ENCODE measurements around the gene LIMK1.
"Not testable (repeated sequence)": the region's sequence is repeated elsewhere in the genome, so short reads cannot be mapped to it uniquely, and the experiment has no call there.

Gene LIMK1

GRCh38 chr7:74040791-74041520 is 42.6 kb upstream of the LIMK1 start:
- no peaks in the 10 kb centered on the region for H3K36me3 ChIP-seq (ENCODE audit: control insufficient read depth, insufficient read depth, low read length)
- H3K27me3 ChIP-seq (replicated peaks; ENCODE audit: control insufficient read depth, insufficient read depth, low read length) = no peaks in the 10 kb centered on the region; the same call in 1 of the 2 replicates
- TF ChIP-seq CTCF (IDR thresholded peaks at IDR 0.05; ENCODE audit: insufficient read depth, low read length, poor library complexity, severe bottlenecking) = no peak
- no peak for DNase-seq (ENCODE audit: extremely low read depth, insufficient read length)
- no peak overlapping the region for H3K4me3 ChIP-seq (replicated peaks; ENCODE audit: low read depth, low read length)

- Histone ChIP-seq H3K27me3 (replicated peaks; ENCODE audit: control insufficient read depth, insufficient read depth, low read length) (no peaks in the 10 kb centered on the region; the same call in 1 of the 2 replicates), H3K36me3 (ENCODE audit: control insufficient read depth, insufficient read depth, low read length) (no peaks in the 10 kb centered on the region), H3K4me3 (replicated peaks; ENCODE audit: low read depth, low read length) (no peak overlapping the region)
- no peak for DNase-seq (ENCODE audit: extremely low read depth, insufficient read length)
- no peak for TF ChIP-seq CTCF (IDR thresholded peaks at IDR 0.05; ENCODE audit: insufficient read depth, low read length, poor library complexity, severe bottlenecking)
Measured at GRCh38 chr7:74042746-74043522, 40.7 kb upstream of the LIMK1 start.

GRCh38 chr7:74043523-74043951 is 40.1 kb upstream of the LIMK1 start:
- H3K27me3 ChIP-seq (replicated peaks; ENCODE audit: control insufficient read depth, insufficient read depth, low read length) = no peaks in the 10 kb centered on the region; the same call in 1 of the 2 replicates
- no peak for DNase-seq (ENCODE audit: extremely low read depth, insufficient read length)
- H3K36me3 ChIP-seq (ENCODE audit: control insufficient read depth, insufficient read depth, low read length) = no peaks in the 10 kb centered on the region
- no peak for TF ChIP-seq CTCF (IDR thresholded peaks at IDR 0.05; ENCODE audit: insufficient read depth, low read length, poor library complexity, severe bottlenecking)
- no peak overlapping the region for H3K4me3 ChIP-seq (replicated peaks; ENCODE audit: low read depth, low read length)

- no peak overlapping the region for H3K4me3 ChIP-seq (replicated peaks; ENCODE audit: low read depth, low read length)
- H3K36me3 ChIP-seq (ENCODE audit: control insufficient read depth, insufficient read depth, low read length) = no peaks in the 10 kb centered on the region
- no peak for DNase-seq (ENCODE audit: extremely low read depth, insufficient read length)
- H3K27me3 ChIP-seq (replicated peaks; ENCODE audit: control insufficient read depth, insufficient read depth, low read length) = no peaks in the 10 kb centered on the region; the same call in 1 of the 2 replicates
- no peak for TF ChIP-seq CTCF (IDR thresholded peaks at IDR 0.05; ENCODE audit: insufficient read depth, low read length, poor library complexity, severe bottlenecking)
Measured at GRCh38 chr7:74044366-74045350, 38.9 kb upstream of the LIMK1 start.

GRCh38 chr7:74046581-74046980 is 37.0 kb upstream of the LIMK1 start:
- DNase-seq (ENCODE audit: extremely low read depth, insufficient read length); H3K36me3 ChIP-seq (ENCODE audit: control insufficient read depth, insufficient read depth, low read length); H3K4me3 ChIP-seq (replicated peaks; ENCODE audit: low read depth, low read length); H3K27me3 ChIP-seq (replicated peaks; ENCODE audit: control insufficient read depth, insufficient read depth, low read length): not testable (repeated sequence)
